ENCODE measurements around the gene SLC12A4.
A peak's percentile ranks its signal among the peaks of the same experiment; 100 is the strongest.
"Not testable (repeated sequence)": the region's sequence is repeated elsewhere in the genome, so short reads cannot be mapped to it uniquely, and the experiment has no call there.

SLC12A4 gene

GRCh38 chr16:67968400-67969253 lies at the start of gene SLC12A4:
TSS of gene SLC12A4 (minus strand) at chr16:67968637. CDS start at chr16:67968553, 84 bp downstream.
- DNase-seq, result peak; percentile 77

DNA sequence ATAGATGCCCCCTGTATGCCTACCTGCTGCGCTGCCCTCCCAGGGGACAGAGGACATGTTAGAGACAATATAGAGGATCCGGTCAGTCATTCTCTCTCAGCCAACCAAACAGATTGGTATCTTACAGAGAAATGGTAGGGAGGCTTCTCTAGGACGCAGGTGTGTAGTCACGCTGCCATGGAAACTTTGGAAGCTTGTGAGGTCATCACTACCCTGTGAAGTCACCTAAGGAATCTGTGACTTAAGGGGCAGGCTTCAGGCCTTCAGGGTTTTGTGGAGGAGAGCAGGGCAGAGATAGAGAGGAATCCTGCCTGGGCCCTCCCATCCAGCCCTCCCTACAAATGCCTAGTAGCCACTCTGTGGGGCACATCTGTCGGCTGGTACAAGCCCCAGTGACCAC lies 47.2 kb upstream of the SLC12A4 start, which contains the start of gene DPEP2NB:
Gene DPEP2NB, minus strand, starts transcription at position 231 of the 400 bp plus-strand sequence. Its CDS starts 141 bp downstream, at position 90.
- DNase-seq, result peak; percentile 25

- DNase-seq, result peak; percentile 35
Observed at GRCh38 chr16:68013440-68013839, 45.0 kb upstream of the SLC12A4 start.

GRCh38 chr16:68009872-68010271 lies 41.4 kb upstream of the SLC12A4 start:
- DNase-seq, result not testable (repeated sequence)

GRCh38 chr16:68009157-68009735 lies 40.8 kb upstream of the SLC12A4 start:
- DNase-seq, result no peak

DNA sequence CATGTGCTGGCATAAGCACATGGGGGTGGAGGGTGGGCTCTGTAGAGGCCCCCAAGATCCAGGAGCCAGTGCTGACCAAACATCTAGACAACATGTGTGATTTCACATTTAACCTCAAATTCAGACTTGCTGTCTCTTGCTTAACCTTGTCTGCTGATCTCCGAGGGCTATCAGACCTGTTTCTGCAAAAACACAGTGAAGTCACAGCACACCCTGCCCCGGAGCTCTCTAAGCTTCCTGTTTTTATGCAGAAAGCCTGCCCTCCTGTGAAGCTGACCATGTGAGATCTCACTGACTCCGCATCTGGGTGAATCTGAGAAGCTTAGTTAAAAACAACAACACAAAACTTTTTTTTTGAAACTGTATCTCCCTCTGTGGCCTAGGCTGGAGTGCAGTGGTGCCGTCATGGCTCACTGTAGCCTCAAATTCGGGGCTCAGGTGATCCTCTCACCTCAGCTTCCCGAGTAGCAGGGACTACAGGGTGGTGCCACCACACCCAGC lies 37.4 kb upstream of the SLC12A4 start:
- no peak for DNase-seq

- DNase-seq, result no peak
Observed at GRCh38 chr16:68005211-68005610, 36.8 kb upstream of the SLC12A4 start.

- no peak for DNase-seq
Observed at GRCh38 chr16:68003031-68003430, 34.6 kb upstream of the SLC12A4 start.

DNA sequence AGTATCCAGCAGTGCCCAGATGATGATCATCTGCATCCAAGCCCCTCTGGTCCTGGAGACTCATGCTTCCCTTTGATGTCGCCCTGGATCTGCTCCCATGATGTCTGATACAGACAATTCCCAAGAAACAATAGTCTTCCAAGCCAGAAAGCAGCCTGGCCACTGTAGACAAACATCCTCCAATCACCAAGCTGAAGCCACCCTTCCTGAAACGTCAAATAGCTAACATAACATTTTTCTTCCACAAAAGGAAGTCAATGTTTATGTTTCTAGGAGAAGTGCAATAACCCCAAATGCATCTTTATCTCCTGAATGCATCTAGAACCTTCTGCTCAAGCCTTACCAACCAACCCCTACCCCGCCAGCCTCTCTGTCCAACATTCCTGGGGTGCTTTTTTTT lies 32.0 kb upstream of the SLC12A4 start:
- DNase-seq, result no peak

GRCh38 chr16:67999985-68000384 lies 31.5 kb upstream of the SLC12A4 start:
- no peak for DNase-seq

DNA sequence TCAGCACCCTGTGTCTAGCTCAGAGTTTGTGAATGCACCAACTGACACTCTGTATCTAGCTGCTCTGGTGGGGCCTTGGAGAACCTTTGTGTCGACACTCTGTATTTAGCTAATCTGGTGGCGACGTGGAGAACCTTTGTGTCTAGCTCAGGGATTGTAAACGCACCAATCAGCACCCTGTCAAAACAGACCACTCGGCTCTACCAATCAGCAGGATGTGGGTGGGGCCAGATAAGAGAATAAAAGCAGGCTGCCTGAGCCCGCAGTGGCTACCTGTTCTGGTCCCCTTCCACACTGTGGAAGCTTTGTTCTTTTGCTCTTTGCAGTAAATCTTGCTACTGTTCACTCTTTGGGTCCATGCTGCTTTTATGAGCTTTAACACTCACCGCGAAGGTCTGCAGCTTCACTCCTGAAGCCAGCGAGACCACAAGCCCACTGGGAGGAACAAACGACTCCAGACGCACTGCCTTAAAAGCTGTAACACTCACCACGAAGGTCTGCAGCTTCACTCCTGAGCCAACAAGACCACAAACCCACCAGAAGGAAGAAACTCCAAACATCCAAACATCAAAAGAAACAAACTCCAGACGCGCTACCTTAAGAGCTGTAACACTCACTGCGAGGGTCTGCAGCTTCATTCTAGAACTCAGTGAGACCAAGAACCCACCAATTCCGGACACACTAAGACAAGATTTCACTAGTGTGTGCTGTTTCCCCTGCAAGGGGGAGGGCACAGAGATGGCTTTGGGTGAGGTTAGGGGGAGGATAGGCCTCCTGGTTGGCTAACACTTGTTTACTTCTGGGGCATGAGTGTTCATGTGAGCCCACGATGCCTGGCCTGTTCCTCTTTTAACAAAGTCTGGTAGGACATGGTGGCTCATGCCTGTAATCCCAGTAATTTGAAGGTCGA lies 30.6 kb upstream of the SLC12A4 start, which contains the start of gene DPEP2:
Gene DPEP2, minus strand, starts transcription at position 706 of the 910 bp plus-strand sequence. CDS start 6,272 bp downstream, outside the sequence.
- DNase-seq, result not testable (repeated sequence)

DNA sequence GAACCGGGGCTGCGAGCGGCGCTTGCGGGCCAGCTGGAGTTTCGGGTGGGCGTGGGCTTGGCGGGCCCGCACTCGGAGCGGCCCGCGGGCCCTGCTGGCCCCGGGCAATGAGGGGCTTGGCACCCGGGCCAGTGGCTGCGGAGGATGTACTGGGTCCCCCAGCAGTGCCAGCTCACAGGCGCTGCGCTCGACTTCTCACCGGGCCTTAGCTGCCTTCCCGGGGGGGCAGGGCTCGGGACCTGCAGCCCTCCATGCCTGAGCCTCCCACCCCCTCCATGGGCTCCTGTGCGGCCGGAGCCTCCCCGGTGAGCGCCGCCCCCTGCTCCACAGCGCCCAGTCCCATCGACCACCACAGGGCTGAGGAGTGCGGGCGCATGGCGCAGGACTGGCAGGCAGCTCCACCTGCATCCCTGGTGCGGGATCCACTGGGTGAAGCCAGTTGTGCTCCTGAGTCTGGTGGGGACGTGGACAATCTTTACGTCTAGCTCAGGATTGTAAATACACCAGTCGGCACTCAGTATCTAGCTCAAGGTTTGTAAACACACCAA lies 29.9 kb upstream of the SLC12A4 start:
- not testable (repeated sequence) for DNase-seq

DNA sequence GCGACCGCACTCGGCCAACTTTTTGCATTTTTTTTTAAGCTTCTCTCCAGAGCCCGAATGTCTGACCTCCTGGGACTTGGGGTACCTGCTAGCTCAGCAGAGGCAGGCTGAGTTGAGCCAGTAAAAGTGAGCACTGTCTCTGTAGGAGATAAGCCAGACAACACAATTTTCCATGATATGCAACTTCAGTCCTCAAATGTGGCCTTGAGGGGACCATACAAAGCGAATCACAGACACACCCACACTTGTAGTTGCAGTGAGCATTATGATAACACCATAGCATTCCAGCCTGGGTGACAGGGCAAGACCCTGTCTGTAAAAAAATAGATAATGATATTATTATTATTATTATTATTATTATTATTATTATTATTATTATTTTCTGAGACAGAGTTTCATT lies 28.2 kb upstream of the SLC12A4 start:
- DNase-seq, result no peak

GRCh38 chr16:67995423-67995822 lies 27.0 kb upstream of the SLC12A4 start:
- no peak for DNase-seq

- DNase-seq, result not testable (repeated sequence)
Observed at GRCh38 chr16:67994040-67994408, 25.6 kb upstream of the SLC12A4 start.

DNA sequence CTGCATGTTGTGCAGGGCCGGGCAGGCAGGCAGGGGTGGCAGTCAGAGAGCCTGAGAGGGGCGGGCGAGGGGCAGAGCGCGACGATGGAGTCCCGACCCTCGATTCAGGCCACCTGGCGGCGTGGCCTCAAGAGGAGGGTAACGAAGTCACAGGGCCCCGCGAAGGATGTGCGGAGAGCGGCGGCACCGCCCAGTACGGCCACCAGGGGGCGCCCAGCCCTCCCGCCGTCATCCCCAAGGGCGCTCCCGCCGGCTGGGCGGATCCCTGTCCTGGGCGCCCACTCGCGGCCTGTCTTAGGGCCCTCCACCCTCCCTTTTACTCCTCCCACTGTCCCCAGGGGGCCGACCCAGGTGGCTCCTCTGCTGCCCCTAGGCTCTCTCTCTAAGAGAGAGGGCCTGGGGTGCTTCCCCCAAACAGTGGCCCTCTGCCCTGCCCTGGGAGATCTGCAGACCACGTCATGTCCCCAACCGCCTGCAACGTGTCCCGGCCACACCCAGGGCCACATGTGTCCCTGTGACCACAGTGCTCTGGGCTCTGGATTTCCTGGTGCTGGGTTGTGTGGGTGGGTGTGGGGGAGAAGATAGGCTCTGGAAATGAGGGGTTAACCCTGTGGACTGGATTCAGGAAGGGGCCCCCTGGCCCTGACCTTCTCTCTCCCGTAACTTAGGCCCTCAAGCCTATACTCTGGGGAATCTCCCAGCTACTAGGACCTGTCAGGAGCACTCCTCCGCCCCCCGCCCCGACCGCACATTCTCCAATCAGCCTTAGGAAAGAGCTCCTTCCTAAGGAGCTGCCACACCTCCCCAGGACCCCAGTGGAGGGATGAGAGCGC lies 25.0 kb upstream of the SLC12A4 start:
- peak; percentile 80 for DNase-seq

DNA sequence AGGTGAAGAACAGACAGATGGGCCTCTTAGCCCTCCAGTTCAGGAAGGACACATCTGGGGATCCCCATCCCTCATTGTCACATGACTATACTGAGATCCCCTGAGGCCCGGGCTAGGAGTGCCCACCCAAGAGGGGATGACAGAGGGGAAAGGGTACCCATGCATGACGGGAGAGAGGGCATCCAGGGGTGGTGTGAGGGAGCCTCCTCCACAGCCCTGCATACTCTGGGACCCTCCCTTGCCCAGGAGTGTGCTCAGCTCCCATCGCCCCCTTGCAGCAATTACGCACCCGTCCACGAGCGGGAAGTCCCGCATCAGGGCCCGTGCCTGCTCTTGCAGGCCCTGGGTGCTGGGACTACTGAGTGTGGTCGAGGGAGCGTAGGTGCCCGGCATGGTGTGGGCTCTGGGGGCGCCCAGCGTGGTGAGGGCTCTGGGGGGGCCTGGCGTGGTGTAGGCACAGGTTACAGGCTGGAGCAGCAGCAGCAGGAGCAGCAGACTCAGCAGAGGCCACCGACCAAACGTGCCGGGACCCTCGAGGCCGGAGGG lies 24.3 kb upstream of the SLC12A4 start:
- DNase-seq, result no peak

- no peak for DNase-seq
Observed at GRCh38 chr16:67990018-67990386, 21.6 kb upstream of the SLC12A4 start.

- no peak for DNase-seq
Observed at GRCh38 chr16:67989322-67990017, 21.0 kb upstream of the SLC12A4 start.

DNA sequence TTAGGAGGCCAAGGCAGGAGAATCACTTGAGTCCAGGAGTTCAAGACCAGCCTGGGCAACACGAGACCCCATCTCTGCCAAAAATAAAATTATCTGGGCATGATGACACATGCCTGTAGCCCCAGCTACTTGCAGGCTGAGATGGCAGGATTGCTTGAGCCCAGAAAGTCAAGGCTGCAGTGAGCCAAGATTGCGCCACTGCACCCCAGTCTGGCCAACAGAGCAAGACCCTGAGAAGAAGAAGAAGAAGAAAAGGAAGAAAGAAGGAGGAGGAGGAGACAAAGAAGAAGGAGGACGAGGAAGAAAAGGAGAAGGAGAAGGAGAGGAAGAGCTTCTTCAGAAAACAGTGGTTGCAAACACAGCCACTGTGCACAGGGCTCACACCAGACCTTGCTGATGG lies 20.2 kb upstream of the SLC12A4 start:
- DNase-seq, result no peak
